ENCODE data around the gene MACIR. TPM values are rescaled to one million over a fixed set of nuclear protein-coding genes. Genes with fewer than 3 reads are reported as not detected.
"Not testable (repeated sequence)": the region's sequence is repeated elsewhere in the genome, so short reads cannot be mapped to it uniquely, and the experiment has no call there.

MACIR gene
- total RNA-seq, 1 donor from 2014 or later = 10.8 TPM

DNA sequence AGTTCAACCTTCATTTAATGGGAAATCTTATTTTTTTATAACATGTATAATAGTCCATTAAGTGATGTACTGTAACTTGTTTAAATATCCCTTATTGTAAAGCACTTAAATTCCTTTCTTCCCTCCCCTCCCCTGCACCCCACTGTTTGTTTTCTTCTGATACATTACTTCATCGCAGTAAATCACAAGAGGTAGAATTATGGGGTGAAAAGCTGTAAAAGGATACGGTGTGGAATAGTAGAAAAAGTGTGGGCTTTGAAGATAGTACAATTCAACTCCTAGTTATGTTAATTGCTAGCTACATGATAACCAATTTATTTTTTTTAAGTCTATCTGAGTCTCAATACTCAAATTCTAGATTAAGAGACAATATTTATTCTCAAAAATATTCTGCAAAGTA lies 41.9 kb upstream of the MACIR start:
- TF ChIP-seq, protein P1, sequence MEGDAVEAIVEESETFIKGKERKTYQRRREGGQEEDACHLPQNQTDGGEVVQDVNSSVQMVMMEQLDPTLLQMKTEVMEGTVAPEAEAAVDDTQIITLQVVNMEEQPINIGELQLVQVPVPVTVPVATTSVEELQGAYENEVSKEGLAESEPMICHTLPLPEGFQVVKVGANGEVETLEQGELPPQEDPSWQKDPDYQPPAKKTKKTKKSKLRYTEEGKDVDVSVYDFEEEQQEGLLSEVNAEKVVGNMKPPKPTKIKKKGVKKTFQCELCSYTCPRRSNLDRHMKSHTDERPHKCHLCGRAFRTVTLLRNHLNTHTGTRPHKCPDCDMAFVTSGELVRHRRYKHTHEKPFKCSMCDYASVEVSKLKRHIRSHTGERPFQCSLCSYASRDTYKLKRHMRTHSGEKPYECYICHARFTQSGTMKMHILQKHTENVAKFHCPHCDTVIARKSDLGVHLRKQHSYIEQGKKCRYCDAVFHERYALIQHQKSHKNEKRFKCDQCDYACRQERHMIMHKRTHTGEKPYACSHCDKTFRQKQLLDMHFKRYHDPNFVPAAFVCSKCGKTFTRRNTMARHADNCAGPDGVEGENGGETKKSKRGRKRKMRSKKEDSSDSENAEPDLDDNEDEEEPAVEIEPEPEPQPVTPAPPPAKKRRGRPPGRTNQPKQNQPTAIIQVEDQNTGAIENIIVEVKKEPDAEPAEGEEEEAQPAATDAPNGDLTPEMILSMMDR (IDR thresholded peaks at IDR 0.05; ENCODE audit: unreplicated experiment) = no peak
- H3K27me3 Mint-ChIP-seq = no peaks in the 10 kb centered on the region
- peaks cover 2% of the 10 kb centered on the region for H3K36me3 Mint-ChIP-seq (ENCODE audit: insufficient read depth)
- no peak overlapping the region for H3K27ac Mint-ChIP-seq
- H3K4me3 Mint-ChIP-seq (ENCODE audit: low read depth) = no peak overlapping the region
- no peak for DNase-seq (ENCODE audit: low spot score, unreplicated experiment)
- no peaks in the 10 kb centered on the region for H3K4me1 Mint-ChIP-seq (ENCODE audit: low read depth)
- H3K9me3 Mint-ChIP-seq (ENCODE audit: low read depth) = no peaks in the 10 kb centered on the region

DNA sequence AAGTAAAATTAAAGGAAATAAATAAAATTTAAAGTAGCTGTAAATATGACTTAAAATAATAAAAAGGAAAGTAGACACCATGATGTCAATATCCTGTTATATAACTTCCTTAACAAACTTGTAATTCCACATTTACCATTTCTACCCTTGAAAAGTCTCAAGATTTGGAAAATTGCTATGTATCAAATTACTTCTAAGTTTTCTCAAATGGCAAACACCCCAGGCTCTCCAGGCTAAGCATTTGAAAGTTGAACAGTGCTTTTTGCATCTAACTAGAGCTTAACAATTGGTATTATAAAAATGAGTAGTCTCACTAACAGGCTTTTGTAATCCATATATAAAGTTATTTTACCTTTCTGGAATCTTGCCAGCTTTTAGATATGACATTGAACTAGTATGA lies 41.5 kb upstream of the MACIR start:
- Mint-ChIP-seq H3K27ac (no peak overlapping the region), H3K4me1 (ENCODE audit: low read depth) (no peaks in the 10 kb centered on the region), H3K27me3 (no peaks in the 10 kb centered on the region), H3K4me3 (ENCODE audit: low read depth) (no peak overlapping the region), H3K9me3 (ENCODE audit: low read depth) (no peaks in the 10 kb centered on the region), H3K36me3 (ENCODE audit: insufficient read depth) (peaks cover 2% of the 10 kb centered on the region)
- DNase-seq (ENCODE audit: low spot score, unreplicated experiment) = no peak
- TF ChIP-seq, protein P1 (IDR thresholded peaks at IDR 0.05; ENCODE audit: unreplicated experiment) = no peak

DNA sequence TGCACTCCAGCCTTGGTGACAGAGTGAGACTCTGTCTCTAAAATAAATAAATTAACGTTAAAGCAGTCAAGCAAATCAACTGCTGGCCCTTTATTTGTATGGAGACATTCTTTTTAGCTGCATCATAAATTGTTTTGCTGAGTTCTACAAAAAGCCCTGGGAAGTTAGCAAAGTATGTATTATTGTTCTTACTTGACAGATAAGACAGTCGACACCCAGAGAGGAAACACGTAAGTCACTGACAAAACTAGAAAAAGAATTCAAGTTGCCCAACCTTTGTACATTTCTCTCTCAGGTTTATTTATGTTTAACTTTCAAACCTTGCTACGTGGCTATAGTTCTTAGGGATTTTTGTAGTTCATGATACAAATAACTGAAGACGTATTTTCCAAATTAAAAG lies 40.4 kb upstream of the MACIR start:
- Mint-ChIP-seq H3K4me3 (ENCODE audit: low read depth) (no peak overlapping the region), H3K27me3 (no peaks in the 10 kb centered on the region), H3K27ac (no peak overlapping the region), H3K36me3 (ENCODE audit: insufficient read depth) (peaks cover 2% of the 10 kb centered on the region), H3K4me1 (ENCODE audit: low read depth) (no peaks in the 10 kb centered on the region), H3K9me3 (ENCODE audit: low read depth) (no peaks in the 10 kb centered on the region)
- TF ChIP-seq, protein P1 (IDR thresholded peaks at IDR 0.05; ENCODE audit: unreplicated experiment) = no peak
- DNase-seq (ENCODE audit: low spot score, unreplicated experiment) = no peak

DNA sequence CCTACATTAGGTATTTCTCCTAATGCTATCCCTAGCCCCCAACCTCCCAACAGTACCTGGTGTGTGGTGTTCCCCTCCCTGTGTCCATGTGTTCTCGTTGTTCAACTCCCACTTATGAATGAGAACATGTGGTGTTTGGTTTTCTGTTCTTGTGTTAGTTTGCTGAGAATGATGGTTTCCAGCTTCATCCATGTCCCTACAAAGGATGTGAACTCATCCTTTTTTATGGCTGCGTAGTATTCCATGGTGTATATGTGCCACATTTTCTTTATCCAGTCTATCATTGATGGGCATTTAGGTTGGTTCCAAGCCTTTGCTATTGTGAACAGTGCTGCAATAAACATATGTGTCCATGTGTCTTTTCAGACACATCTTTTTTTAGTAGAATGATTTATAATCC lies 39.5 kb upstream of the MACIR start:
- H3K27ac Mint-ChIP-seq; DNase-seq (ENCODE audit: low spot score, unreplicated experiment); H3K36me3 Mint-ChIP-seq (ENCODE audit: insufficient read depth); H3K4me3 Mint-ChIP-seq (ENCODE audit: low read depth); H3K27me3 Mint-ChIP-seq; H3K9me3 Mint-ChIP-seq (ENCODE audit: low read depth); H3K4me1 Mint-ChIP-seq (ENCODE audit: low read depth): not testable (repeated sequence)

DNA sequence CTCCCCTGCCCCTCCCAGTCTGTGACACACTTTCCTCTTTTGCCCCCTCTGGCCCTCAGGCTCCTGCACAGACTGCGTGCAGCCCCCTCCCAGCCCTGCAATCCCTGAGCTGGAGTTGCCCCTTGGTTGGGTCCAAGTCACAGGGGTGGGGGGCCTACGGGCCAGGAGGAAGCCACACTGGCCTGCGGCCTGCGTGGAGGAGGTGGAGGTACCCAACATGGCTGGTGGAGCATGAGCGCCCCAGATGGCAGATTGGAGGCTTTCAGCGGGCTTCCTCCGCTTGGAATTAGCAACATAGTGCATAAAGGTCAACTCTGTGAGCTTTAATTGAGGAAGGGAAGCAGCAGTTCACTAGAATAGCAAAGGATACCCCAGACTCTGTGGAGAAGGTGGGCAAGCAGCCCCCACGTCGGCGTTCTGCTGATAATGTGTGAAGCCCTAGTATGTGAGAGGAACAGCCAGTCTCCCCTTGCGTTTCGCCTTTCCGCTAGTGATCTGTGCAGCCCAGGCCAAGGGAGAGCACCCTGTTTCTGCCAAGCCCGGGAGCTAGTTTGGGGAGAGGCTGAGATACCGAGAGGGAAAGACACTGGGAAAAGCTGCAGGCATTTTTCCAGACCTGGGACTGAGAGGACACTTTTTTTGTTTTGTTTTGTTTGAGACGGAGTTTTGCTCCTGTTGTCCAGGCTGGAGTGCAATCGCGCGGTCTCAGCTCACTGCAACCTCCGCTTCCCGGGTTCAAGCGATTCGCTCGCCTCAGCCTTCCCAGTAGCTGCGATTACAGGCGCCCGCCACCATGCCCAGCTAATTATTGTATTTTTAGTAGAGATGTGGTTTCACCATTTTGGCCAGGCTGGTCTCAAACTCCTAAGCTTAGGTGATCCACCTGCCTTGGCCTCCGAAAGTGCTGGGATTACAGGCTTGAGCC lies 35.3 kb upstream of the MACIR start:
- Mint-ChIP-seq H3K36me3 (ENCODE audit: insufficient read depth) (peaks cover 2% of the 10 kb centered on the region), H3K4me3 (ENCODE audit: low read depth) (no peak overlapping the region), H3K27ac (no peak overlapping the region), H3K4me1 (ENCODE audit: low read depth) (no peaks in the 10 kb centered on the region), H3K9me3 (ENCODE audit: low read depth) (peaks cover under 1% of the 10 kb centered on the region), H3K27me3 (no peaks in the 10 kb centered on the region)
- no peak for DNase-seq (ENCODE audit: low spot score, unreplicated experiment)
- TF ChIP-seq, protein P1 (IDR thresholded peaks at IDR 0.05; ENCODE audit: unreplicated experiment) = no peak

All from progenitor cell of endocrine pancreas (in vitro differentiated cells).